Tongue (tissue), 2 donors: ENCODE results near the gene BECN2. TPM values are rescaled to one million over a fixed set of nuclear protein-coding genes. Genes with fewer than 3 reads are reported as not detected.
A peak's percentile ranks its signal among the peaks of the same experiment; 100 is the strongest.
"Not testable (repeated sequence)": the region's sequence is repeated elsewhere in the genome, so short reads cannot be mapped to it uniquely, and the experiment has no call there.

Source experiments
- DNase-seq: peaks from one replicate; pipeline ENCODE4 v3.0.0-alpha.2; 2015
- total RNA-seq: library from RNA; depleted of rRNA; stranded (reverse); fragments of >200 nt; gene quantifications from one replicate; pipeline ENCODE4 v1.2.3, GENCODE V29; 2014

The BECN2 gene
- total RNA-seq, 1 donor from 2014 or later, result not detected

GRCh38 chr1:241979071-241979470, 21.5 kb downstream of the BECN2 start:
- DNase-seq, result no peak

DNA sequence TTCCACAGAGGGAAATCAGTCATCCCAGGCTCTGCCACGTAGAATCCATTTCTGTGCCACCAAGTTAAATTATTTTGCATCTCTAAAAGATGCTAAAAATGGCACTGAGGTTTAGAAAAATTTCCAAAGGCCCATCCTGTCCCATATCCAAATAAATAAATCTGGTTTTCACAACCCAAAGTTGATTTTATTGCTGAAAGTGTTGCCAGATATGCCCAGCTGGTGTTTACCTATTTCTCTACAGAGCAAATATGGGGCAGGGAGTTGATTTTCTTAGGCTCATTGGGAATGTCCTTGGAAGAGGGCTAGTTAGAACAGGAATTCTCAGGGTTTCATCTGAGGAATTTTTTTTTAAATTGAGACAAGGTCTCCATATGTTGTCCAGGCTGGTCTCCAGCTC, 22.4 kb downstream of the BECN2 start:
- no peak for DNase-seq

DNA sequence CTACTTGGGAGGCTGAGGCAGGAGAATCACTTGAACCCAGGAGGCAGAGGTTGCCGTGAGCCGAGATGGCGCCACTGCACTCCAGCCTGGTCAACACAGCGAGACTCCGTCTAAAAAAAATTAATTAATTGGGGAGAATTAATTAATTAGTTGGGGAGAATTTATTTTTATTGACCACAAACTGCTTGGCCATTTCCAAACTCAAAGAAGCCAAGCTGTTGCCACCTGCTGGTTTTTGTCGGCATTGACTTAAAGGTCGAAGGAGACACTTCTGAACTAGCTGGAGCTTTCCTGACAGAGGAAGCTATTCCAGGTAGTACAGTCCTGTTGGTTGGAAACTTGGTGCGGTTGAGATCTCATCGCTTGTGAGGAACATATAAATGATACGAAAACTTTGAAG, 28.2 kb downstream of the BECN2 start:
- DNase-seq, result peak; percentile 56

GRCh38 chr1:241988389-241988930, 30.9 kb downstream of the BECN2 start:
- DNase-seq, result not testable (repeated sequence)

- DNase-seq, result peak; percentile 95
Observed at GRCh38 chr1:241990040-241990439, 32.5 kb downstream of the BECN2 start.

DNA sequence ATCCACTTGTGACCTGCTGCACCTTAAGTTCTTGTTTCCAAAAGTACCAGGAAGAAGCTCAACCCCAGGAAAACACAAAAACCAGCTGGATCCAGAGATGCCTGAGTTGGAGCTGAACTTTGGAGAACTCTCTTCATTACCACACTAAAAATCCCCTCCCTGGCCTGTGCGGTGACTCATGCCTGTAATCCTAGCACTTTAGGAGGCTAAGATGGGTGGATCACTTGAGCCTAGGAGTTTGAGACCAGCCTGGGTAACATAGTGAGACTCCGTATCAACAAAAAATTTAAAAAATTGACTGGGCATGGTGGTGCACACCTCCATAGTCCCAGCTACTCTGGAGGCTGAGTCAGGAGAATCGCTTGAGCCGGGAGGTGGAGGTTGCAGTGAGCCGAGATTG, 35.2 kb downstream of the BECN2 start:
- no peak for DNase-seq

- DNase-seq, result no peak
Observed at GRCh38 chr1:241994171-241994570, 36.6 kb downstream of the BECN2 start.

DNA sequence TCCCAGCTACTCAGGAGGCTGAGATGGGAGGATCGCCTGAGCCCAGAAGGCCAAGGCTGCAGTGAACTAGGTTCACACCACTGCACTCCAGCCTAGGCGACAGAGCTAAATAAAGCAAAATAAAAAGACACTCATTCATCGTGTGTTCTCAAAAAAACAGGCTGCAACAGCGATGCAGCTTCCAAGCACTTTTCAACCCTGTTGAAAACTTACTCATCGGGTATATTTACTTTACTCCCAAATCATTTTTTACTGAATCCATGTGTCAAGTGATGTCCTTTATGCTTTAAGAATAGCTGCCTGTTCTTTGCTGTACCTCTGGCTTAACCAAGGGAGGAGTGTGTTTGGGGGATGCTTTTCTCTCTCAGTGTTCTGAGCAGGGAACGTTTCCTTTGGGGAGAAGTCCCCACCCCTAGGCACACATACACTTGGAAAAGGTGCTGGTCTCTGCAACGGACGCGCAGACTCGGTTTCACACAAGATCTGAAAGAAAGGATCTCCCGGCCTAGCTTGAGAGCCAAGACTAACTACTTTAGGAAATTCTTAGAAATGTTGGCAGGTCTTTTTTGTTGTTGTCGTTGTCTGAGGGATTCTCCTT, 39.9 kb downstream of the BECN2 start:
- peak; percentile 41 for DNase-seq

DNA sequence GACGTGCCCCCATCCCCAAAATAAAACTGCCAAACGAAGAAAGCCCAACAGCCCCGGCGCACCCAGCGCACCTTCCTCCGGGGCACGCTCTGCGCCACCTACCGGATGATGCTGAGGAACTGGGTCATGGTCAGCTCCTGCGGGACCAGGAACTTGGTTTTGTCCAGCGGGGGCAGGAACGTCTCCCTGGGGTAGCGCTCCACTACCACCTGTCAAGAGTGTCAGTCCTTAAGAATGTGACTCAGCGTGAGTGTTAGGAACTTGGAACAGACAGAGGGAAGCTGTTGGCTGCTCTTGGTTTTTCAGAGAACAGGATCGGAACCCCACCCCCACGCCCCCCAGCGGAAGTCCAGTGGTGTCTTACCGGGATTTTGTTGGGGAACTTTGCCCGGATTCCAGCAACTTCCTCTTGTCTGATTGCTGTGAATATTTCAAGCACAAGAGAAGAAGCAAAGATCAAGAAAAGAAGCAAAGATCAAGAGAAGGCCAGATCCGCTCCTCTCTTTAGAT, 40.9 kb downstream of the BECN2 start:
- DNase-seq, result peak; percentile 91

DNA sequence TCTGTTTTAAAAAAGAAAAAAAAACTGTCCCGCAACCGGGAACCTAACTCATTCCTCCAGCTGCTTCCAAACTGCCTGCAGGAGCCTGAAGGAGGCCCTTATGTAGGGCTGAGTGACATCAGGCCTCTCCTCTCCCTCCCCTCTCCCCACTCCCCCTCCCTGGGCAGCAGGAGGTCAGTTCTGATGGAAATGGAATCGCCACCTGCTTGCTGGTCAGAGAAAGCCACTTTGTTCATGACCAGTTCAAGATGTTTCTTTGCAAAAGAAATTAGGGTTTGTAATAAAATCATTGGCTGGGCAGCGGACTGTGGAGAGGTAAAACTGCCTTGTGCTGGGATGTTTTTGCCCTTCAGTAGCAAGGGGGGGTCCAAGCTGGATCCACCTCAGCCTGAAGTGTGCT, 41.5 kb downstream of the BECN2 start, which contains the start of gene MAP1LC3C:
Gene MAP1LC3C (minus strand): TSS at position 73 of the 400 bp plus-strand sequence. CDS start 90 bp downstream, outside the sequence.
- peak; percentile 66 for DNase-seq

DNA sequence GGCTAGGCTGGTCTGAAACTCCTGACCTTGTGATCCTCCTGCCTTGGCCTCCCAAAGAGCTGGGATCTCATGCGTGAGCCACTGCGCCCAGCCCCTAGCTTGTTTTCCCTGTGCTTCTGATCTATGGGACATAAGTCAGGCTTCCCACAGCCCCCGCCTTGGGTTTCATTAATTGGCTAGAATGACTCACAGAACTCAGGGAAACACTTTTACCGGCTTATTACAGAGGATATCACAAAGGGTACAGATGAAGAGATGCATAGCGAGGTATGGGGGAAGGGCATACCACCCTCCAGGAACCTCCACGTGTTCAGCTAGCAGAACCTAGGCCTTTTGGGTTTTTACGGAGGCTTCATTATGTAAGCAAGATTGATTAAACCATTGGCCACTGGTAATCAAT, 42.9 kb downstream of the BECN2 start:
- DNase-seq, result no peak

DNA sequence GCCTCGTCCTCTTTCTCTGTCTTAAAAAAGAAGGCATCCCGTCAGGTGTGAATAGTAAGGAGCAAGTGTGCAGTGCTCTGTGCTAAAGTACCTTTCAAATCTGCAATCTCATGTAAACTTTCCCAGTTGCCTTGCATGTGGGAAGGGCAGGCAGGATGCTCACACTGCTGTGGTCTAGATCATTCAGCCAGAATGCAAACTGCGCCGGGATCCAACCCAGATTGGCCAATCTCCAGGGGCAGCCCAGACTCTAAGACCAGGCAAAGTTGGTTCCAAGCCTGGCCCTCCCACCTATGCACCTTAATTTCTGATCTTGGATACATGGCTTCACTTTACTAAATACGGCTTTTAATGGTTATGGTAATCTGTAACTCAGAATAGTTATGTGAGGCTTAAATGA, 44.5 kb downstream of the BECN2 start:
- no peak for DNase-seq

GRCh38 chr1:242002510-242002909, 44.9 kb downstream of the BECN2 start:
- DNase-seq, result peak; percentile 43

- no peak for DNase-seq
Observed at GRCh38 chr1:242004751-242005495, 47.4 kb downstream of the BECN2 start.

- no peak for DNase-seq
Observed at GRCh38 chr1:242005866-242006535, 48.4 kb downstream of the BECN2 start.

GRCh38 chr1:242006976-242007375, 49.4 kb downstream of the BECN2 start:
- DNase-seq, result peak; percentile 37

Other genes with a start within 250 kb of the BECN2 start
- 3.2 TPM for gene EXO1, start 109.6 kb upstream of the BECN2 start, total RNA-seq
- gene MAP1LC3C, start 41.3 kb downstream of the BECN2 start, total RNA-seq, result 38.0 TPM